Fibroblast of the aortic adventitia (primary cell): ENCODE data around the gene CAVIN3. TPM values are rescaled to one million over a fixed set of nuclear protein-coding genes. Genes with fewer than 3 reads are reported as not detected.

Source experiments
- DNase-seq: peaks from one replicate; pipeline ENCODE4 v3.0.0-alpha.2; 2010; ENCODE audit warnings: low read depth
- H3K4me3 ChIP-seq: 2 replicates; pipeline ENCODE4 v1.5.1; 2011; ENCODE audit warnings: low read depth, mild to moderate bottlenecking, control low read depth, low read length, moderate library complexity
- CTCF ChIP-seq: IDR thresholded peaks from 2 replicates; pipeline ENCODE4 v1.5.1; 2011; ENCODE audit warnings: mild to moderate bottlenecking, low read length, control low read depth, inconsistent platforms; ENCODE audit not compliant: insufficient read depth
- total RNA-seq: library from RNA; depleted of rRNA; stranded (reverse); fragments of >200 nt; gene quantifications from 2 replicates; pipeline ENCODE4 v1.2.3, GENCODE V29; 2012; ENCODE audit warnings: low replicate concordance

Gene CAVIN3
- total RNA-seq, 1 donor: 323 TPM

GRCh38 chr11:6326985-6327384, 6.7 kb upstream of the CAVIN3 start:
- TF ChIP-seq CTCF: no peak
- no peak overlapping the region for H3K4me3 ChIP-seq
- DNase-seq: no peak

GRCh38 chr11:6326303-6326702, 6.0 kb upstream of the CAVIN3 start:
- H3K4me3 ChIP-seq: no peak overlapping the region
- no peak for TF ChIP-seq CTCF
- no peak for DNase-seq

GRCh38 chr11:6323291-6323905, 3.1 kb upstream of the CAVIN3 start:
- DNase-seq: no peak
- no peak for TF ChIP-seq CTCF
- H3K4me3 ChIP-seq: no peak overlapping the region

GRCh38 chr11:6321961-6322362, 1.7 kb upstream of the CAVIN3 start:
- peak; percentile 62 for DNase-seq
- H3K4me3 ChIP-seq: no peak overlapping the region
- TF ChIP-seq CTCF: no peak

- TF ChIP-seq CTCF: no peak
- DNase-seq: no peak
- H3K4me3 ChIP-seq: peak overlapping the region; percentile 87
Measured at GRCh38 chr11:6321356-6321755, 1.1 kb upstream of the CAVIN3 start.

GRCh38 chr11:6319704-6320410, 444 bp downstream of the CAVIN3 start:
- H3K4me3 ChIP-seq: peak overlapping the region; percentile 87
- peak; percentile 96 for DNase-seq
- TF ChIP-seq CTCF: no peak
